ENCODE results near the gene ELN.

Gene ELN

DNA sequence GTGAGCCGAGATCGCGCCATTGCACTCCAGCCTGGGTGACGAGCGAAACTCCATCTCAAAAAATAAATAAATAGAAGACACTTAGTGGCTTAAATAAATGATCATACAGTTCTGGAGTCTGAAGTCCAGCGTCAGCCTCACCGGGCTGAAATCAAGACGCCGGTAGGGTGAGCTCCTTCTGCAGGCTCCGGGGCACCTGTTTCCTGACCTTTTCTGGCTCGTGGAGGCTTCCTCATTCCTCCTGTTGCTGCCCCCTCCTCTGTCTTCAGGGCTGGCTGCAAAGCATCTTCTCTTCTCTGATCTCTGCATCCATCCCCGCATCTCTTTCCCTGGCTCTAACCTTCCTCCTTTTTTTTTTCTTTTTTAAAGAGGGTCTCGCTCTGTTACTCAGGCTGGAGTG, 88.4 kb downstream of the ELN start:
- TF ChIP-seq ARNT (IDR thresholded peaks at IDR 0.05), result no peak
- no peak for TF ChIP-seq SUZ12 (IDR thresholded peaks at IDR 0.05)
- TF ChIP-seq CTBP1 (IDR thresholded peaks at IDR 0.05; ENCODE audit: borderline replicate concordance), result no peak
- no peak for TF ChIP-seq LEF1 (IDR thresholded peaks at IDR 0.05; ENCODE audit: borderline replicate concordance)
- no peak for TF ChIP-seq ZNF384 (IDR thresholded peaks at IDR 0.05)
- no peak for TF ChIP-seq FOXK2 (IDR thresholded peaks at IDR 0.05)
- TF ChIP-seq ELF4 (IDR thresholded peaks at IDR 0.05), result no peak
- TF ChIP-seq, protein P1, sequence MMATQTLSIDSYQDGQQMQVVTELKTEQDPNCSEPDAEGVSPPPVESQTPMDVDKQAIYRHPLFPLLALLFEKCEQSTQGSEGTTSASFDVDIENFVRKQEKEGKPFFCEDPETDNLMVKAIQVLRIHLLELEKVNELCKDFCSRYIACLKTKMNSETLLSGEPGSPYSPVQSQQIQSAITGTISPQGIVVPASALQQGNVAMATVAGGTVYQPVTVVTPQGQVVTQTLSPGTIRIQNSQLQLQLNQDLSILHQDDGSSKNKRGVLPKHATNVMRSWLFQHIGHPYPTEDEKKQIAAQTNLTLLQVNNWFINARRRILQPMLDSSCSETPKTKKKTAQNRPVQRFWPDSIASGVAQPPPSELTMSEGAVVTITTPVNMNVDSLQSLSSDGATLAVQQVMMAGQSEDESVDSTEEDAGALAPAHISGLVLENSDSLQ (IDR thresholded peaks at IDR 0.05), result no peak
- TF ChIP-seq TARDBP (IDR thresholded peaks at IDR 0.05), result no peak
- no peak for TF ChIP-seq SP1 (IDR thresholded peaks at IDR 0.05)
- no peak for TF ChIP-seq FOXM1 (IDR thresholded peaks at IDR 0.05; ENCODE audit: borderline replicate concordance)
- ChIA-PET CTCF (interaction anchor here (0.6 kb wide), 1 partner anchor 24 kb away, joined by 3 read pairs; no protein-coding TSS in a partner anchor), POLR2A (no interaction called here)
- DNase-seq (ENCODE audit: extremely low spot score), result no peak
